SJCRH30 (cell line): ENCODE data around the gene EVI2A. TPM values are rescaled to one million over a fixed set of nuclear protein-coding genes. Genes with fewer than 3 reads are reported as not detected.
"Not testable (repeated sequence)": the region's sequence is repeated elsewhere in the genome, so short reads cannot be mapped to it uniquely, and the experiment has no call there.

Source experiments
- DNase-seq, 2 experiments: peaks; one replicate each; pipeline ENCODE4 v3.0.0-alpha.2; 2015 to 2020
- H3K27ac ChIP-seq: fragments of 250-450 bp; sonication (Bioruptor Pico); 2 replicates; pipeline ENCODE4 v1.5.1; 2020; ENCODE audit warnings: mild to moderate bottlenecking, moderate library complexity
- H3K27me3 ChIP-seq: fragments of 250-450 bp; sonication (Bioruptor Pico); 2 replicates; pipeline ENCODE4 v1.5.1; 2020; ENCODE audit warnings: mild to moderate bottlenecking, moderate library complexity
- H3K36me3 ChIP-seq: fragments of 250-450 bp; sonication (Bioruptor Pico); 2 replicates; pipeline ENCODE4 v1.5.1; 2020; ENCODE audit warnings: mild to moderate bottlenecking, moderate library complexity
- H3K4me1 ChIP-seq: fragments of 250-450 bp; sonication (Bioruptor Pico); 2 replicates; pipeline ENCODE4 v1.5.1; 2020; ENCODE audit warnings: mild to moderate bottlenecking, moderate library complexity
- H3K4me3 ChIP-seq: fragments of 250-450 bp; sonication (Bioruptor Pico); 2 replicates; pipeline ENCODE4 v1.5.1; 2020; ENCODE audit warnings: mild to moderate bottlenecking, moderate library complexity
- H3K9me3 ChIP-seq: fragments of 250-450 bp; sonication (Bioruptor Pico); replicated peaks from 2 replicates; pipeline ENCODE4 v1.5.1; 2020; ENCODE audit warnings: mild to moderate bottlenecking, moderate library complexity
- total RNA-seq: library from RNA; depleted of rRNA; stranded (reverse); fragments of >200 nt; shearing (Covaris generic); gene quantifications from 2 replicates; pipeline ENCODE4 v1.2.3, GENCODE V29; 2014; rRNA removed

Gene EVI2A, protein sequence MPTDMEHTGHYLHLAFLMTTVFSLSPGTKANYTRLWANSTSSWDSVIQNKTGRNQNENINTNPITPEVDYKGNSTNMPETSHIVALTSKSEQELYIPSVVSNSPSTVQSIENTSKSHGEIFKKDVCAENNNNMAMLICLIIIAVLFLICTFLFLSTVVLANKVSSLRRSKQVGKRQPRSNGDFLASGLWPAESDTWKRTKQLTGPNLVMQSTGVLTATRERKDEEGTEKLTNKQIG
- total RNA-seq: 0.10 and 0.38 TPM in 2 replicates

DNA sequence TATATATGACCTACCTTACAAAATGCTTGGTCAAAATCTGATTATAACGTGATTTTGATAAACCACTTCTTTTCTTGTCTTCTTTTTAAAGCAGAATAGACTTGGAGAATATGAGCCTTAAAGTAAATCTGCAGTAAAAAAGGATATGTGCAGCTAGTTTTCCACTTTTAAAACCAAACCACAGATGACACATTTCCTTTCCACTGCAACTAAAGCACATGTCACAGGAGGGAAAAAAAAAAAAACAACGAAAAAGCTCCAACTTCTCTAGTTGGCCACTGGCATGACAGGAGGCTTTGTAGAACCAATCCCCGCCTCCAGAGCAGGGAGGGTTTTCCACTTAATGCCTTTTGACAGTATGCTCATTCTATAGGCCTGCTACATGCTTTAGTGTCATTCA is at the start of gene EVI2A:
Gene EVI2A (minus strand): TSS at position 142 of the 400 bp plus-strand sequence. CDS start 2,609 bp downstream, outside the sequence.
- Histone ChIP-seq H3K9me3 (no peaks in the 10 kb centered on the region), H3K36me3 (peaks cover 6% of the 10 kb centered on the region; the same call in 1 of the 2 replicates), H3K4me3 (no peak within 1 kb of the TSS), H3K27me3 (no peaks in the 10 kb centered on the region), H3K27ac (no peak within 1 kb of the TSS), H3K4me1 (peaks cover 8% of the 10 kb centered on the region; the same call in 1 of the 2 replicates)
- DNase-seq: peak; percentile 28 to 54

DNA sequence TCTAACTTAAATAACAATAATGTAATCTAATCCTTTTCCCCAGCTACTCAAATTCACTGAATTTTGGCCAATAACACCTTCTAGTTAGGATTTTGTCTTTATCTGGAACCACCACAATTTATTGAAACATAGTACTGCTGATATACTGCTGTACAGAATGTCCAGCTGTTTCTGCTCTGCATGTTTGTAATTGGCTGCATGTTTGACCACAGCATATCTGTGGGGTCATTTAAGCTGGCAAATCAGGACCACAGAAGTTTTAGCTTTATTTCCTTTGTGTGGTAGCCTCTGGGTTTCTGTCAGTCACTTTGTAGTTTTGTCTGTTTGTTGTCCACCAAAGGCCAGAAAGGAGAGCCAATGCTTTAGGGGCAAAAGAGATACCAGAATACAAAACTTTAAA is 47.8 kb upstream of the EVI2A start:
- no peak overlapping the region for H3K4me3 ChIP-seq
- H3K36me3 ChIP-seq: peaks cover 15% of the 10 kb centered on the region; the same call in 1 of the 2 replicates
- peaks cover 37% of the 10 kb centered on the region for H3K4me1 ChIP-seq
- no peaks in the 10 kb centered on the region for H3K27me3 ChIP-seq
- peak; percentile 63 to 79 for DNase-seq
- no peaks in the 10 kb centered on the region for H3K9me3 ChIP-seq
- H3K27ac ChIP-seq: peak overlapping the region; percentile 38

DNA sequence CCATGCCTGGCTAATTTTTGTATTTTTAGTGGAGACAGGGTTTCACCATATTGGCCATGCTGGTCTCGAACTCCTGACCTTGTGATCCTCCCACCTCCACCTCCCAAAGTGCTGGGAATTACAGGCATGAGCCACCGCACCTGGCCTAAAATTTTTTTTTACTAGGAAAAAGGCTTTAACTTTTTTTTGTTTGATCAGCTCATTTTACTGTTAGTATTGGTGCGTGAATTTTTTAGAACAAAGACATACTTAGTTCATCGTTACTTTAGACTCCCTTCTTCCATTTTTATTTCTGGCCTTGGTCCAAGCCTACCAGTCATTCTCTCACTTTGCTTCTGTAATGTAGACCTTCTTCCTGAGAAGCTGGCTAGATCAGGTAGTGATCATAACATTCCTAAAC is 44.7 kb upstream of the EVI2A start:
- Histone ChIP-seq H3K27me3 (no peaks in the 10 kb centered on the region), H3K4me3 (no peak overlapping the region), H3K36me3 (peaks cover 31% of the 10 kb centered on the region), H3K9me3 (no peaks in the 10 kb centered on the region), H3K4me1 (peaks cover 27% of the 10 kb centered on the region), H3K27ac (no peak overlapping the region)
- DNase-seq: no peak

DNA sequence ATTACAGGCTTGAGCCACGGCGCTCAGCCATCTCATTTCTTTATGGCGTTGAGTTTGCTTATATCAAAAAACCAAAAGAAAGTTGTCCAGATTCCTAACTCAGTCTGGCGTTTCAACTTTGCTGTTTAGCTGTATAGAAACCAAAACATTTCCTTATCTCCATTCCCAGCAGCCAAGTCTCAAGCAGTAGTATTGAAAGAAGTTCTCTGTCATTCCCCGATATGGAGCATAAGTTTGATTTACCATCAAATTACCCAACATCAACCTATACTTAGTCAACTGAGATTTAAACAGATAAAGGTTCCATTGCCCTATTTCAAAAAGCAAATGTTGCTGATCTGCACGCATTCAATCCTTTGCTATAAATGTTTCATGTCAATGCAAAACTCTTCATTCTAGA is 42.6 kb upstream of the EVI2A start:
- H3K36me3 ChIP-seq: peaks cover 35% of the 10 kb centered on the region
- no peaks in the 10 kb centered on the region for H3K27me3 ChIP-seq
- DNase-seq: no peak
- H3K4me3 ChIP-seq: no peak overlapping the region
- no peaks in the 10 kb centered on the region for H3K9me3 ChIP-seq
- peaks cover 7% of the 10 kb centered on the region for H3K4me1 ChIP-seq
- no peak overlapping the region for H3K27ac ChIP-seq

DNA sequence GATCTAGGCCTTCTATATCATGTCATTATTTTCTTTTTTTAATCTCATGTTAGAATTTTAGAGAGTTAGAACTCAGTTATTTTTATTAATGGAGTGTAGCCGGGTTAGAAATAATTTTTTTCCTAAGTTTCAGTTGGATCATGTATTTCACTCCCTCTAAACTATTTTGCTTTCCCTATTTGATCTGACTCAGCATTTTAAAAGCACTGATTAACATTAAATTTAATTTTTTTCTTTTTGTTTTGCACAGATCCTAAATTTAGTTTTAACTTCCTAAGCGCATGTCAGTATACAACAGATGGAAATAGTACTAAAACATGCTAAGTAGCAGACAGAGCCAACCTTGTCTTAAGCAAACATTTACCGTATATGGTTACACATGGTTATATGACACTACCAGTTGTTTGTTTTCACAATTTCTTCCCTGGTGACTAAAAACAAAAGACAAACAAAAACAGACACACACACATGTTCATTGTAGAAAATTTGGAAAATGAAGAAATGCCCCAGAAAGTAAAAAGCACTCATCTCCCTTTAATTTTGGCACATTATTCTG is 36.5 kb upstream of the EVI2A start:
- DNase-seq: no peak
- Histone ChIP-seq H3K9me3 (no peaks in the 10 kb centered on the region), H3K36me3 (peaks cover 68% of the 10 kb centered on the region), H3K27ac (no peak overlapping the region), H3K4me1 (no peaks in the 10 kb centered on the region), H3K27me3 (no peaks in the 10 kb centered on the region), H3K4me3 (no peak overlapping the region)

DNA sequence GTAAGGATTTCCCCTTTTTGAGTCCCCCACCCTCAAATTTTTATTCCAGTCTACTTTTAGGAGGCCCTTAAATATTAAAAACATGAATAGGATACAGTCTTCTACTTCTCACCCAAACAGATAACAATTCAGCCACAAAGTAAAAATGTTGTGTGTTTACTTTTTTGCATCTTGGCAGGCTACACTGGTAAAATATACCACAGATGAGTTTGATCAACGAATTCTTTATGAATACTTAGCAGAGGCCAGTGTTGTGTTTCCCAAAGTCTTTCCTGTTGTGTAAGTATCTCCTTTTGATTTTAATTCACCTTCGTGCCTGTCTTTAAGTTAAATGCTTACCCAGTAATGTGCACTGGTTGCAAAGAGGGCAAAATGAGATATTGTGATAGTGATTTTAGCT is 35.7 kb upstream of the EVI2A start:
- H3K36me3 ChIP-seq: peaks cover 67% of the 10 kb centered on the region

DNA sequence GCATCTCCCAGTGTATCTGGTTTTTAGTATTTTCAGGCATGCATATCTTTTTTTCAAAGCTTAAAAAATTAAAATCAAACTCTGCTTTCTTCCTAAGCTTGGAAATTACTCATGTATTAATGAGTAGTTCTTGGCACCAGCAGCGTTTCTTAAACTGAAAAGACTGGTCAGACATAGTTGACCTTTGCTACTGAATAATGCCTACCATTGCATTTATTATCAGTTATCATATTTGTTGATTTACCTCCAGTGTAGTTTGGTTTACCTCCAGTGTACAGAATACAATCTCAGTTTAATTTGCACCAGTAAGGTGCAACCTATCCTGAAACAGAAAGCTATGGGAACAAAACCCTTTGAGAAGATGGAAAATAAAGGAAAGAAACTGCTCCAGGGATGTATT is 34.5 kb upstream of the EVI2A start:
- H3K36me3 ChIP-seq: peaks cover 67% of the 10 kb centered on the region
- no peak overlapping the region for H3K4me3 ChIP-seq
- no peaks in the 10 kb centered on the region for H3K9me3 ChIP-seq
- DNase-seq: no peak
- H3K27ac ChIP-seq: no peak overlapping the region
- no peaks in the 10 kb centered on the region for H3K27me3 ChIP-seq
- H3K4me1 ChIP-seq: no peaks in the 10 kb centered on the region

More for the DNA sequence above, 35.7 kb upstream of the EVI2A start:
- H3K9me3 ChIP-seq: no peaks in the 10 kb centered on the region
- no peak overlapping the region for H3K27ac ChIP-seq
- H3K4me3 ChIP-seq: no peak overlapping the region
- H3K4me1 ChIP-seq: no peaks in the 10 kb centered on the region
- DNase-seq: no peak
- H3K27me3 ChIP-seq: no peaks in the 10 kb centered on the region

DNA sequence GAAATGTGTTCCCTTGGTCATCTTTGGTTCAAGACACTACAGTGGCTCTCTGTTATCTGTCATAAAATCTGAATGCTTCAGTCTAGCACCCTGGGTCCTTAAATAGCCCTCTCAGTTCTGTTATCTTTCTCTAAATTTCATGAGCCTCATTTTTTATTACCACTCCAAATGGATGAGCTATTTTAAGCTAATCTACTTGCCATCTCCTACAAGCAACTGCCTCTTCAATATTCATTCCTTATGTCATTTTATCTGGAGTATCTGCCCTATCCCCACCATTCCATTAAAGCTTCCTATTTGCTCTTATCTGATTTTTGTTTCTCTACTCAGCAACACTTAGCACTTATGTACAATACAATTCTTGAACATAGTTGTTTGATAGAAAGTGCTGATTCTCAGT is 28.0 kb upstream of the EVI2A start:
- no peak for DNase-seq
- Histone ChIP-seq H3K4me3 (no peak overlapping the region), H3K27ac (no peak overlapping the region), H3K9me3 (no peaks in the 10 kb centered on the region), H3K36me3 (peaks cover 48% of the 10 kb centered on the region), H3K4me1 (no peaks in the 10 kb centered on the region), H3K27me3 (no peaks in the 10 kb centered on the region)

DNA sequence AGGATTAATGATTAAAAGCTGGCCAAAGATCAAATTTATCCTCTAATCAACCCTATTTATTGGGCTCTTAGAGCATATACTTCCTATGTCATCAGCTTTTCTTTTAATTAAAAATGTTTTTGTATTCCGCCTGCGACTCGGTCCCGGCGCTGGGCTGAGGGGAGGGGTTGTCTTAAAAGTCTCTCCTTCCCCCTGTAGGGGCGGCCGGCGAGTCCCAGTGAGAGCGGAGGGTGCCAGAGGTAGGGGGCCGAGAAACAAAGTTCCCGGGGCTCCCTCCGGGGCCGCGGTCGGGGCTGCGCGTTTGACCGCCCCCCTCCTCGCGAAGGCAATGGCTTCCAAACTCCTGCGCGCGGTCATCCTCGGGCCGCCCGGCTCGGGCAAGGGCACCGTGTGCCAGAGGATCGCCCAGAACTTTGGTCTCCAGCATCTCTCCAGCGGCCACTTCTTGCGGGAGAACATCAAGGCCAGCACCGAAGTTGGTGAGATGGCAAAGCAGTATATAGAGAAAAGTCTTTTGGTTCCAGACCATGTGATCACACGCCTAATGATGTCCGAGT is 23.8 kb upstream of the EVI2A start:
- H3K9me3 ChIP-seq, DNase-seq: not testable (repeated sequence)

DNA sequence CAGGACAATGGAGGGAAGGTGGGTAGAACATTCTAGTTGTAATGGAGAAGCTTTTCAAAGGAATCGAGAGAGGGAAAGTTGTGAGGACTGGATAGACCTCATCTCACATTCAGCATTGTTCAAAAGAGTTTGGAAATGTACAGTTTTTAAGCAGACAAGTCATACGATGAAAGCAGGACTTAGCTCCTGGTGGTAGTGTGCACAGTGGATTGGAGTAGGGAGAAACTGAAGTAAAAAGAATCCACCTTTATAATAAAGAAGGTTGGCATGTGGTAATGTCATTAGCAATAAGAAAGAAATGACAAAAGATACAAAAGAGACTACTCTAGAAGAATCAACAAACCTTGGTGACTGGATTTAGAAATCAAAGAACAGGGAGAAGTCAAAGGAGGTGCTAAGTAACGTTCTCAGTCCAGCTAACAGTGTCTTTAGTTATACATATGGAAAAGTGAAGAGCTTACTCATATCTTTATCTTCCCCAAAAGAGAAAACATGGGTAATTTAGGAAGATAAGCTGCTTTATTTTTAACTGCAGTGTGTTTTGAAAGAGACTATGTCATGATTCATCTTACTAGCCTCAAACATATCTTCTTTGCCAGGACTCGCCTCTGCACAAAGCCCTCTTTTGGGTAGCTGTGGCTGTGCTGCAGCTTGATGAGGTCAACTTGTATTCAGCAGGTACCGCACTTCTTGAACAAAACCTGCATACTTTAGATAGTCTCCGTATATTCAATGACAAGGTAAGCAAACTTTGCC is 18.7 kb upstream of the EVI2A start:
- Histone ChIP-seq H3K4me1 (no peaks in the 10 kb centered on the region), H3K27me3 (no peaks in the 10 kb centered on the region), H3K4me3 (no peak overlapping the region), H3K9me3 (no peaks in the 10 kb centered on the region), H3K36me3 (peaks cover 47% of the 10 kb centered on the region), H3K27ac (no peak overlapping the region)
- no peak for DNase-seq

More for the DNA sequence above, 23.8 kb upstream of the EVI2A start:
- H3K27ac ChIP-seq, H3K4me1 ChIP-seq, H3K27me3 ChIP-seq, H3K4me3 ChIP-seq: not testable (repeated sequence)
- peaks cover 33% of the 10 kb centered on the region for H3K36me3 ChIP-seq

DNA sequence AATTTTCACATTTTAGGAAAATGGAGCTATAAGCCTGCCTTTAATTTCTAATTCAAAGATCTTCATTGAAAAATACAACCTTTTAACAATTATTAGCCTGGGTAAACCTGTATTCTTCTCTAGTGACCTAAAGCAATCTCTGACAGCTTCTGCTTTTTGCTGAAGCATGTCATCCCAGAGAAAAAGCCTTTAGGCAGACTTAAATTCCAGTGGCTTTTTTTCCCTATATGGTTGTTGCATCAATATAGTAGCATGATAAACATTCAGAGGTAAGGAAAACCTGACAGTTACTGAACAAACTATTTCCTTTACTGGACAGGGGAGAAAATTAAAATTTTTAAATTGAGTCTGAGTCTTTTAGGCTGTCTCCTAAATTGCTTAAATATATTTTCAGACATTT is 7.8 kb upstream of the EVI2A start:
- no peak for DNase-seq
- peaks cover 16% of the 10 kb centered on the region for H3K4me1 ChIP-seq
- no peaks in the 10 kb centered on the region for H3K27me3 ChIP-seq
- H3K36me3 ChIP-seq: peaks cover 29% of the 10 kb centered on the region
- no peak overlapping the region for H3K27ac ChIP-seq
- no peak overlapping the region for H3K4me3 ChIP-seq
- no peaks in the 10 kb centered on the region for H3K9me3 ChIP-seq

DNA sequence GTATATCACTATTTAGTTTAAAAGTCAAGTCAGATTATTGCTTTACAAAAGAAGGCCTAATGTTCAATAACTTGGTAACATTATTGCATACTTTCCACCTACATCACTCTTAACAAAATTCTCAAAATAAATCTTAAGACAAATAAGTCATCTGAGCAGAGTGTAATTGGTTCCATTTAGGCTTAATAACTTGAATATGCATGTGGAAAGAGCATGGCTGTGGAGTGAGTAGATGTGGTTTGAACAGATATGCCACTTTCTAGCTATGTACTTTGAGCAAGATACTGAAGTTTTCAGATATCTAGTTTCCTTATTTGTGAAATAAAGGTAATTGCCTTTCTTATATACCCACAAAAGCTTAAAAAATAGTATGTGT is 6.7 kb upstream of the EVI2A start:
- H3K36me3 ChIP-seq: peaks cover 25% of the 10 kb centered on the region
- H3K4me1 ChIP-seq: peaks cover 16% of the 10 kb centered on the region
- peak overlapping the region; percentile 36 for H3K27ac ChIP-seq
- no peaks in the 10 kb centered on the region for H3K9me3 ChIP-seq
- DNase-seq: no peak
- H3K27me3 ChIP-seq: no peaks in the 10 kb centered on the region
- H3K4me3 ChIP-seq: no peak overlapping the region

DNA sequence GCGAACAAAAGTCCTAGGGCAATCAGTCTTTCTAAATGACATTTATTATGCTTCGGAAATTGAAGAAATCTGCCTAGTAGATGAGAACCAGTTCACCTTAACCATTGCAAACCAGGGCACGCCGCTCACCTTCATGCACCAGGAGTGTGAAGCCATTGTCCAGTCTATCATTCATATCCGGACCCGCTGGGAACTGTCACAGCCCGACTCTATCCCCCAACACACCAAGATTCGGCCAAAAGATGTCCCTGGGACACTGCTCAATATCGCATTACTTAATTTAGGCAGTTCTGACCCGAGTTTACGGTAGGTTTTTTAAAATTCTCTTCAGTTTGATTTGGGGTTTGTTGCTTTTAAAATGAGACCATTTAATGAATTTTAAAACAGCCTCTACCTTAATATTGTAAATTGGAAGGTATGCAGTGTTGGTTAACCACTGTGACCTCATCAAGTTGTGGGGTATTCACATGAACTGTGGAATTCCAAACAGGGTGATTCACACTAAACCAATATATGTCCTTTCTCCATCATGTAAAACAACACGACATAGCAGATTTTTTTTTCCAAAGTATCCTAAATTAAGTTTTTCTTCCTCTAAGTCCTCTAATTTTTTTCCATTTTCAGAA is 6.2 kb upstream of the EVI2A start:
- peak overlapping the region; percentile 36 for H3K27ac ChIP-seq

DNA sequence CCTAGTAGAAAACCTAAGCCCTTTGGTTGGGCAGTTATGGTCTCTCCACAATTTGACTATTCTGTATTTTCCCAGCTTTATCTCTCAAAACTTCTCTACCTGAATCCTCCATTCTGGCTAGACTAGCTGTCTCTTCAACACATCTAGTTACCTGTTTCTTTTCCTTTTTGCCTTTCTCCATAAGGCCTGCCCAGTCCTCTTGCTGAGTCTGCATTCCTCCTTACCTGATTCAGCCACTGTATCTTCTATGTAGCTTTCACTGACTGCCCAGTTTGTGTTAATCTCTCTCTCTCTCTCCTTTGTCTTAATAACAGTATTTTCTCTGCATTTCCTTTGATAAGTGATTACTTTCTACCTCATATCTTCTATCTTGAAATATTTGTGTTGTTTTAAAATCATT is 2.1 kb upstream of the EVI2A start:
- no peaks in the 10 kb centered on the region for H3K9me3 ChIP-seq
- H3K27me3 ChIP-seq: no peaks in the 10 kb centered on the region
- H3K4me3 ChIP-seq: no peak overlapping the region
- no peak overlapping the region for H3K27ac ChIP-seq
- peaks cover 24% of the 10 kb centered on the region for H3K4me1 ChIP-seq
- DNase-seq: no peak
- H3K36me3 ChIP-seq: peaks cover 14% of the 10 kb centered on the region

More for the DNA sequence above, 6.2 kb upstream of the EVI2A start:
- no peak overlapping the region for H3K4me3 ChIP-seq
- peaks cover 16% of the 10 kb centered on the region for H3K4me1 ChIP-seq
- H3K36me3 ChIP-seq: peaks cover 23% of the 10 kb centered on the region
- H3K9me3 ChIP-seq: no peaks in the 10 kb centered on the region
- peak; percentile 28 to 58 for DNase-seq
- no peaks in the 10 kb centered on the region for H3K27me3 ChIP-seq

DNA sequence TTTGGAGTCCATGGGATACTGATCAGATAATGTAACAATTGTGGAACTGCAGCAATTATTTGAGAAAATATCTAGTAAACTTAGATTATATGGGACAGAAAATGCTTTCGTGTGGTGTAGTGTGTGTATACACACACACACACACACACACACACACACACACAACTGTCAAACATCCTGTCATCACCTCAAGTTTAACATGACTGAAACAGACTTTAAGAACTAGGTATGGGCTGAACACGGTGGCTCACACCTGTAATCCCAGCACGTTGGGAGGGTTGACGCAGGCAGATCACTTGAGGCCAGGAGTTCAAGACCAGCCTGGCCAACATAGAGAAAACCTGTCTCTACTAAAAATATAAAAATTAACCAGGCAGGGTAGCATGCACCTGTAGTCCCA is 544 bp upstream of the EVI2A start:
- Histone ChIP-seq H3K27me3 (no peaks in the 10 kb centered on the region), H3K9me3 (no peaks in the 10 kb centered on the region), H3K4me3 (no peak overlapping the region), H3K27ac (no peak overlapping the region), H3K4me1 (peaks cover 8% of the 10 kb centered on the region; the same call in 1 of the 2 replicates), H3K36me3 (peaks cover 6% of the 10 kb centered on the region; the same call in 1 of the 2 replicates)
- DNase-seq: no peak
